Thoracic aorta (tissue), 2 donors: ENCODE data around the gene VWA2. TPM values are rescaled to one million over a fixed set of nuclear protein-coding genes. Genes with fewer than 3 reads are reported as not detected.

Source experiments
- ATAC-seq: fragments of 150-250 bp; one replicate; pipeline ENCODE4 v1.8.0; 2017; ENCODE audit warnings: low read depth; ENCODE audit not compliant: insufficient number of reproducible peaks, low FRiP score
- DNase-seq: peaks from one replicate; pipeline ENCODE4 v3.0.0-alpha.2; 2020; ENCODE audit warnings: low spot score
- H3K27ac ChIP-seq, 2 donors: fragments of 200-600 bp; sonication (generic); 1 replicate in 1 of 2; 2 replicates in 1 of 2; pipeline ENCODE4 v1.5.1; 2016; ENCODE audit warnings: mild to moderate bottlenecking in 2 of 2, moderate library complexity in 2 of 2
- H3K27me3 ChIP-seq: fragments of 200-600 bp; sonication (generic); replicated peaks from 2 replicates; pipeline ENCODE4 v1.6.0; 2016; ENCODE audit warnings: mild to moderate bottlenecking; ENCODE audit not compliant: insufficient read depth
- H3K36me3 ChIP-seq: fragments of 200-600 bp; sonication (generic); one replicate; pipeline ENCODE4 v1.5.1; 2016
- H3K4me1 ChIP-seq, 2 donors: fragments of 200-600 bp; sonication (generic); 1 replicate in 1 of 2; 2 replicates in 1 of 2; pipeline versions ENCODE4 v1.5.1 to v1.6.0; 2016; ENCODE audit warnings: low read depth in 2 of 2, mild to moderate bottlenecking in 1 of 2; ENCODE audit not compliant: control insufficient read depth in 1 of 2
- H3K4me3 ChIP-seq: fragments of 200-600 bp; sonication (generic); 2 replicates; pipeline ENCODE4 v1.5.1; 2016; ENCODE audit warnings: mild to moderate bottlenecking
- H3K9me3 ChIP-seq: fragments of 200-600 bp; sonication (generic); 2 replicates; pipeline ENCODE4 v1.5.1; 2016
- total RNA-seq, 2 donors: library from RNA; depleted of rRNA; stranded (reverse); fragments of >200 nt; gene quantifications; one replicate each; pipeline versions ENCODE4 v1.1.0 to v1.2.3, GENCODE V29; 2016
- TF ChIP-seq, protein P1 (sequence below): fragments of 200-600 bp; sonication (generic); IDR thresholded peaks from one replicate; pipeline ENCODE4 v1.5.1; 2019; ENCODE audit warnings: antibody characterized with exemption

Gene VWA2
- total RNA-seq, 2 donors from 2014 or later = 0.28 TPM; not detected in 1

- Histone ChIP-seq H3K36me3 (no peaks in the 10 kb centered on the region), H3K27me3 (no peaks in the 10 kb centered on the region), H3K27ac (no peak overlapping the region), H3K4me3 (no peak overlapping the region), H3K4me1 (peaks cover 0 to 9% of the 10 kb centered on the region in 2 donors), H3K9me3 (no peaks in the 10 kb centered on the region)
- TF ChIP-seq, protein P1, sequence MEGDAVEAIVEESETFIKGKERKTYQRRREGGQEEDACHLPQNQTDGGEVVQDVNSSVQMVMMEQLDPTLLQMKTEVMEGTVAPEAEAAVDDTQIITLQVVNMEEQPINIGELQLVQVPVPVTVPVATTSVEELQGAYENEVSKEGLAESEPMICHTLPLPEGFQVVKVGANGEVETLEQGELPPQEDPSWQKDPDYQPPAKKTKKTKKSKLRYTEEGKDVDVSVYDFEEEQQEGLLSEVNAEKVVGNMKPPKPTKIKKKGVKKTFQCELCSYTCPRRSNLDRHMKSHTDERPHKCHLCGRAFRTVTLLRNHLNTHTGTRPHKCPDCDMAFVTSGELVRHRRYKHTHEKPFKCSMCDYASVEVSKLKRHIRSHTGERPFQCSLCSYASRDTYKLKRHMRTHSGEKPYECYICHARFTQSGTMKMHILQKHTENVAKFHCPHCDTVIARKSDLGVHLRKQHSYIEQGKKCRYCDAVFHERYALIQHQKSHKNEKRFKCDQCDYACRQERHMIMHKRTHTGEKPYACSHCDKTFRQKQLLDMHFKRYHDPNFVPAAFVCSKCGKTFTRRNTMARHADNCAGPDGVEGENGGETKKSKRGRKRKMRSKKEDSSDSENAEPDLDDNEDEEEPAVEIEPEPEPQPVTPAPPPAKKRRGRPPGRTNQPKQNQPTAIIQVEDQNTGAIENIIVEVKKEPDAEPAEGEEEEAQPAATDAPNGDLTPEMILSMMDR = no peak
- DNase-seq (no peak), ATAC-seq (no peak)
Measured at GRCh38 chr10:114256822-114257221, 17.8 kb downstream of the VWA2 start.

GRCh38 chr10:114257498-114257897 is 18.4 kb downstream of the VWA2 start:
- no peaks in the 10 kb centered on the region for H3K9me3 ChIP-seq
- H3K4me1 ChIP-seq = peaks cover 0 to 9% of the 10 kb centered on the region in 2 donors
- H3K27ac ChIP-seq = no peak overlapping the region
- ATAC-seq (no peak), DNase-seq (no peak)
- H3K4me3 ChIP-seq = no peak overlapping the region
- TF ChIP-seq, protein P1 = no peak
- H3K36me3 ChIP-seq = no peaks in the 10 kb centered on the region
- H3K27me3 ChIP-seq = no peaks in the 10 kb centered on the region

DNA sequence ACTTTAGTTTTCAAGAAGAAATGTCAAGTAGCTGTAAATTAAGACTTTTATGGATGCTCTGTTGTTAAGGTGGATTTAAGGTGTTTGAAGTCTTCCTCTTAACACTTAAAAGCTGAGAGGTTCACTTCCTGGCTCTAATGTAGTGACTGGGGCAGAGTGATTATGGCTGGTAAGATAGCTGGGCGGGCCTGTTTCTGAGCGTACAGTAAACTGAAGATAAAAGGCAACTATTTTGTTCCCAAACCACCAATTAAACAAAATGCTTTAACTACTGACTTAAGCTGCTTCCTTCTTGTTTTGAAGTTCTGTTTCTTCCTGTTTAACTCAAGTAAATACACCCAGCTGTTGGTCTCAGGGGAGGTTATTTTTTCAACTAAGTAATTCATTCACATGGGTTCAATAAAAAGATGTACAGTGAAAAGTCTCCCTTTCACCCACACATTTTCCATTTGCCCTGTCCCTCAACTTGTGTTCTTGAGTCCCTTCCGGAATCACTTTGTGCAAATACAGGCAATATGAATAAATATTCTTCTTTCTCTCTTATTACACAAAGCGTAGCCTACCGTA is 19.3 kb downstream of the VWA2 start:
- TF ChIP-seq, protein P1 = no peak
- Histone ChIP-seq H3K27me3 (no peaks in the 10 kb centered on the region), H3K9me3 (no peaks in the 10 kb centered on the region), H3K27ac (no peak overlapping the region), H3K36me3 (no peaks in the 10 kb centered on the region), H3K4me1 (peaks cover 0 to 9% of the 10 kb centered on the region in 2 donors), H3K4me3 (no peak overlapping the region)
- no peak for DNase-seq
- ATAC-seq = no peak

DNA sequence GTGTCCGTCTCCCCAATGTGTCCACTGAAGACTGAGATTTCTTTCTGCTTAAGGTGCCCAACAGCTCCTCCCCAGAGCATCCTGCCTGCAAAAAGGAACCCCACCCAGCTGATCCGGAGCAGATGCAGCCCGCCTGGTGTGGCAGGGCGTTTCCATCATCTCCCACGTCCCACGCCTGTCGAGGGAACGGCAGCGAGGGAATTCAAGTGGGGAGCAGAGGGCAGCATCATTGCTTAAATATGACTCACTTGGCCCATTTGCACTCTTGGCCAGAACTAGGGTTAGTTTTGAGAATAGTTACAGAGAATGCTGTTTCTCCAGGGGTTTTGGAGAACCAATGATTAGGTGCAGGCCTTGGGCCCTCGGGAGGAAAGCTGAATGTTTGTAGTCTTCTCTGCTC is 20.8 kb downstream of the VWA2 start:
- TF ChIP-seq, protein P1 = no peak
- Histone ChIP-seq H3K4me1 (peaks cover 0 to 9% of the 10 kb centered on the region in 2 donors), H3K9me3 (no peaks in the 10 kb centered on the region), H3K27ac (no peak overlapping the region), H3K27me3 (no peaks in the 10 kb centered on the region), H3K36me3 (no peaks in the 10 kb centered on the region), H3K4me3 (no peak overlapping the region)
- no peak for DNase-seq
- ATAC-seq = no peak

GRCh38 chr10:114260366-114260765 is 21.3 kb downstream of the VWA2 start:
- H3K36me3 ChIP-seq = no peaks in the 10 kb centered on the region
- DNase-seq = no peak
- no peak overlapping the region for H3K4me3 ChIP-seq
- no peaks in the 10 kb centered on the region for H3K27me3 ChIP-seq
- TF ChIP-seq, protein P1 = no peak
- H3K9me3 ChIP-seq = no peaks in the 10 kb centered on the region
- peaks cover 0 to 9% of the 10 kb centered on the region in 2 donors for H3K4me1 ChIP-seq
- no peak overlapping the region for H3K27ac ChIP-seq
- no peak for ATAC-seq
